Loucy (cell line): ENCODE data around the gene OR51B5.

Source experiments
- EZH2phosphoT487 ChIP-seq: fragments of 200-600 bp; IDR thresholded peaks from 2 replicates; pipeline ENCODE4 v1.6.1; 2018; ENCODE audit warnings: antibody characterized with exemption, mild to moderate bottlenecking, moderate library complexity, borderline replicate concordance
- TF ChIP-seq, protein P1 (sequence below): fragments of 200-600 bp; sonication (generic); conservative IDR thresholded peaks from 2 replicates; pipeline ENCODE4 v1.5.1; 2014; ENCODE audit warnings: mild to moderate bottlenecking, antibody characterized with exemption, low read length

DNA sequence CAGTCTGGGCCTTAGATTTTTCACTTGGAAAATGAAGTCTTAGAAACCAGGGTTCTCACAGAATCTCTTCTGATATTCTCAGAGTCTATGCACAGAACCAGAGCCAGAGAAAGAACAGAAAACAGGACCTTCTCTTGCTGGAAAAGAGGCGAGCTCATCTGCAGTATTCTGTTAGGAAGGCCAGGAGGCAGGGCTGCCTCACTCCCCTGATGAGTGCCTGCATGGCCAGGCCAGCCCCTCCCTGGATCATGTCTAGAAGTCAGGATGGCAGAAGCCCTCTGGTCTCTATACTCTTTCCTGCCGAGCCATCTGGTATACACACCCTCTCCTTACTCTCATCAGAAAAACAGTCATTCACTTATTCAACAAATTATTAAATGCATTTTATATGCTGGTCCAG, 41.0 kb upstream of the OR51B5 start:
- TF ChIP-seq, protein P1, sequence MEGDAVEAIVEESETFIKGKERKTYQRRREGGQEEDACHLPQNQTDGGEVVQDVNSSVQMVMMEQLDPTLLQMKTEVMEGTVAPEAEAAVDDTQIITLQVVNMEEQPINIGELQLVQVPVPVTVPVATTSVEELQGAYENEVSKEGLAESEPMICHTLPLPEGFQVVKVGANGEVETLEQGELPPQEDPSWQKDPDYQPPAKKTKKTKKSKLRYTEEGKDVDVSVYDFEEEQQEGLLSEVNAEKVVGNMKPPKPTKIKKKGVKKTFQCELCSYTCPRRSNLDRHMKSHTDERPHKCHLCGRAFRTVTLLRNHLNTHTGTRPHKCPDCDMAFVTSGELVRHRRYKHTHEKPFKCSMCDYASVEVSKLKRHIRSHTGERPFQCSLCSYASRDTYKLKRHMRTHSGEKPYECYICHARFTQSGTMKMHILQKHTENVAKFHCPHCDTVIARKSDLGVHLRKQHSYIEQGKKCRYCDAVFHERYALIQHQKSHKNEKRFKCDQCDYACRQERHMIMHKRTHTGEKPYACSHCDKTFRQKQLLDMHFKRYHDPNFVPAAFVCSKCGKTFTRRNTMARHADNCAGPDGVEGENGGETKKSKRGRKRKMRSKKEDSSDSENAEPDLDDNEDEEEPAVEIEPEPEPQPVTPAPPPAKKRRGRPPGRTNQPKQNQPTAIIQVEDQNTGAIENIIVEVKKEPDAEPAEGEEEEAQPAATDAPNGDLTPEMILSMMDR: no peak
- no peak for TF ChIP-seq EZH2phosphoT487
